HEK293 (cell line): ENCODE measurements around the gene SCG3.

ENCODE experiments used
- CTCF ChIA-PET: fragments of 350-600 bp; formaldehyde crosslinking; extraction: SDS; loops from one replicate; lab custom pipeline; 2021; ENCODE audit warnings: antibody characterized with exemption; lab: Yijun Ruan, JAX
- POLR2A ChIA-PET: fragments of 300-600 bp; formaldehyde crosslinking; extraction: SDS; loops from one replicate; lab custom pipeline; 2020; ENCODE audit warnings: antibody characterized with exemption, inconsistent platforms; lab: Yijun Ruan, JAX
- H3K27ac ChIP-seq: fragments of 200-500 bp; sonication (Bioruptor generic); 2 replicates; pipeline ENCODE4 v1.5.1; 2014; ENCODE audit warnings: low read depth, low read length, control low read depth, inconsistent platforms; ENCODE audit errors: extremely low read depth
- H3K36me3 ChIP-seq, 2 experiments: fragments of 200-500 bp in 1 of 2; sonication (Bioruptor generic) in 1 of 2; 1 replicate in 1 of 2; 2 replicates in 1 of 2; pipeline ENCODE4 v1.5.1; 2014 to 2017; ENCODE audit warnings: inconsistent platforms in 2 of 2, low read length in 2 of 2; ENCODE audit not compliant: control insufficient read depth in 2 of 2, insufficient read depth in 1 of 2
- H3K4me1 ChIP-seq: fragments of 200-500 bp; sonication (Bioruptor generic); 2 replicates; pipeline ENCODE4 v1.5.1; 2014; ENCODE audit warnings: mild to moderate bottlenecking, low read length, inconsistent platforms; ENCODE audit not compliant: control insufficient read depth, insufficient read depth
- H3K4me3 ChIP-seq: 2 replicates; pipeline ENCODE4 v1.5.1; 2011; ENCODE audit warnings: low read depth, mild to moderate bottlenecking, control low read depth, low read length, moderate library complexity
- H3K9me3 ChIP-seq: fragments of 200-500 bp; sonication (Bioruptor generic); 2 replicates; pipeline ENCODE4 v1.5.1; 2014; ENCODE audit warnings: low read depth, low read length, inconsistent platforms; ENCODE audit not compliant: control insufficient read depth, insufficient read depth
- GLIS1 ChIP-seq: fragments of 450-650 bp; formaldehyde crosslinking; IDR thresholded peaks from 2 replicates; pipeline ENCODE4 v1.5.1; 2016; ENCODE audit warnings: missing biosample characterization, missing genetic modification characterization
- GLIS2 ChIP-seq: fragments of 450-650 bp; formaldehyde crosslinking; IDR thresholded peaks from 2 replicates; pipeline ENCODE4 v1.5.1; 2016; ENCODE audit warnings: missing biosample characterization, missing genetic modification characterization
- KLF9 ChIP-seq: fragments of 450-650 bp; formaldehyde crosslinking; IDR thresholded peaks from 2 replicates; pipeline ENCODE4 v1.5.1; 2016; ENCODE audit warnings: missing biosample characterization, missing genetic modification characterization, low read depth
- OSR2 ChIP-seq: fragments of 450-650 bp; formaldehyde crosslinking; IDR thresholded peaks from 2 replicates; pipeline ENCODE4 v1.5.1; 2016; ENCODE audit warnings: missing biosample characterization, missing genetic modification characterization
- SCRT1 ChIP-seq: fragments of 450-650 bp; formaldehyde crosslinking; IDR thresholded peaks from 2 replicates; pipeline ENCODE4 v1.5.1; 2016; ENCODE audit warnings: missing biosample characterization, missing genetic modification characterization, borderline replicate concordance
- SP2 ChIP-seq: fragments of 450-650 bp; formaldehyde crosslinking; IDR thresholded peaks from 2 replicates; pipeline ENCODE4 v1.5.1; 2016; ENCODE audit warnings: missing biosample characterization, missing genetic modification characterization
- ZBTB20 ChIP-seq: fragments of 450-650 bp; formaldehyde crosslinking; IDR thresholded peaks from 2 replicates; pipeline ENCODE4 v1.5.1; 2016; ENCODE audit warnings: missing biosample characterization, missing genetic modification characterization
- ZBTB48 ChIP-seq: fragments of 450-650 bp; formaldehyde crosslinking; IDR thresholded peaks from 2 replicates; pipeline ENCODE4 v1.5.1; 2016; ENCODE audit warnings: missing biosample characterization, missing genetic modification characterization
- ZBTB8A ChIP-seq: fragments of 450-650 bp; formaldehyde crosslinking; IDR thresholded peaks from 2 replicates; pipeline ENCODE4 v1.5.1; 2016; ENCODE audit warnings: missing biosample characterization, missing genetic modification characterization
- ZIC2 ChIP-seq: fragments of 450-650 bp; formaldehyde crosslinking; IDR thresholded peaks from 2 replicates; pipeline ENCODE4 v1.5.1; 2016; ENCODE audit warnings: missing biosample characterization, missing genetic modification characterization
- ZNF112 ChIP-seq: fragments of 450-650 bp; formaldehyde crosslinking; IDR thresholded peaks from 2 replicates; pipeline ENCODE4 v1.5.0; 2017; ENCODE audit warnings: missing biosample characterization, missing genetic modification characterization
- ZNF335 ChIP-seq: fragments of 450-650 bp; formaldehyde crosslinking; conservative IDR thresholded peaks from 2 replicates; pipeline ENCODE4 v1.5.1; 2016; ENCODE audit warnings: missing biosample characterization, missing genetic modification characterization
- ZNF366 ChIP-seq: fragments of 450-650 bp; formaldehyde crosslinking; conservative IDR thresholded peaks from 2 replicates; pipeline ENCODE4 v1.5.1; 2016; ENCODE audit warnings: missing biosample characterization, missing genetic modification characterization
- ZNF394 ChIP-seq: fragments of 450-650 bp; formaldehyde crosslinking; IDR thresholded peaks from 2 replicates; pipeline ENCODE4 v1.5.1; 2016; ENCODE audit warnings: missing biosample characterization, missing genetic modification characterization, mild to moderate bottlenecking, moderate library complexity, borderline replicate concordance
- ZNF48 ChIP-seq: fragments of 450-650 bp; formaldehyde crosslinking; IDR thresholded peaks from 2 replicates; pipeline ENCODE4 v1.5.1; 2016; ENCODE audit warnings: missing biosample characterization, missing genetic modification characterization
- ZNF549 ChIP-seq: fragments of 450-650 bp; IDR thresholded peaks from 2 replicates; pipeline ENCODE4 v1.5.1; 2018; ENCODE audit warnings: missing biosample characterization, missing genetic modification characterization, mild to moderate bottlenecking, inconsistent platforms, moderate library complexity
- ZNF571 ChIP-seq: fragments of 450-650 bp; formaldehyde crosslinking; IDR thresholded peaks from 2 replicates; pipeline ENCODE4 v1.5.0; 2017; ENCODE audit warnings: missing biosample characterization, missing genetic modification characterization
- ZNF600 ChIP-seq: fragments of 450-650 bp; formaldehyde crosslinking; IDR thresholded peaks from 2 replicates; pipeline ENCODE4 v1.5.1; 2016; ENCODE audit warnings: missing biosample characterization, missing genetic modification characterization
- ZNF629 ChIP-seq: fragments of 450-650 bp; formaldehyde crosslinking; IDR thresholded peaks from 2 replicates; pipeline ENCODE4 v1.5.1; 2017; ENCODE audit warnings: missing biosample characterization, missing genetic modification characterization
- ZNF664 ChIP-seq: fragments of 450-650 bp; formaldehyde crosslinking; IDR thresholded peaks from 2 replicates; pipeline ENCODE4 v1.5.1; 2016; ENCODE audit warnings: missing biosample characterization, missing genetic modification characterization
- ZNF843 ChIP-seq: fragments of 450-650 bp; formaldehyde crosslinking; IDR thresholded peaks from 2 replicates; pipeline ENCODE4 v1.5.1; 2016; ENCODE audit warnings: missing biosample characterization, missing genetic modification characterization
- TF ChIP-seq, protein P1 (sequence below): fragments of 450-650 bp; formaldehyde crosslinking; IDR thresholded peaks from 2 replicates; pipeline ENCODE4 v1.5.1; 2017; ENCODE audit warnings: missing biosample characterization, missing genetic modification characterization
- TF ChIP-seq, protein P2 (sequence below): fragments of 450-650 bp; formaldehyde crosslinking; IDR thresholded peaks from 2 replicates; pipeline ENCODE4 v1.5.1; 2017; ENCODE audit warnings: missing biosample characterization, mild to moderate bottlenecking, missing genetic modification characterization, moderate library complexity
- TF ChIP-seq, protein P3 (sequence below): fragments of 450-650 bp; formaldehyde crosslinking; IDR thresholded peaks from 2 replicates; pipeline ENCODE4 v1.5.1; 2016; ENCODE audit warnings: missing biosample characterization, missing genetic modification characterization
- TF ChIP-seq, protein P4 (sequence below): fragments of 450-650 bp; formaldehyde crosslinking; IDR thresholded peaks from 2 replicates; pipeline ENCODE4 v1.5.1; 2016; ENCODE audit warnings: missing biosample characterization, missing genetic modification characterization

The SCG3 gene

DNA sequence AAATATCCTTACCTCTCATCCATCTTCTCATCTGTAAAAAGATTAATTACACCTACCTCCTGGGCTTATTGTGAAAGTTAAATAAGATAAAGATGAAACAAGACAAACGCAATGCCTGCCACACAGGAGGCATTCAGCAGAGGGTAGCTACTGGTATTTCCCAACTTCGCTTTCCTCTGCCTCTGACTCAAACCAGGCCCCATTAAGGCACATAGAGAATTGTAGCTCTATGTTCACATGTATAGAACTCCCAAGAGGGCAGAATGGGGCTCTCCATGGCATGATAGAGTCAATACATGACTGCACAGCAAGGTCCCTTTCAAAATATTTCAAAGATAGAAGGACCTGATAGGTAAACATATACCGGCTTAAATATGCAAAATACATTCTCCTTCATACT, 54.8 kb downstream of the SCG3 start:
- Histone ChIP-seq H3K4me1 (no peaks in the 10 kb centered on the region), H3K9me3 (no peaks in the 10 kb centered on the region), H3K4me3 (no peak overlapping the region), H3K36me3 (no peaks in the 10 kb centered on the region), H3K27ac (no peak overlapping the region)
- ChIA-PET POLR2A (no interaction called here), CTCF (interaction anchor here (1.1 to 1.5 kb wide), 3 partner anchors 18 to 85 kb away, joined by 3 to 5 read pairs (median 4); no protein-coding TSS in a partner anchor)
- no peak for TF ChIP-seq ZNF664 (tag by site-specific recombination)
- TF ChIP-seq ZNF112 (tag by site-specific recombination), result no peak
- no peak for TF ChIP-seq ZNF629 (tag by site-specific recombination)
- TF ChIP-seq, protein P1, sequence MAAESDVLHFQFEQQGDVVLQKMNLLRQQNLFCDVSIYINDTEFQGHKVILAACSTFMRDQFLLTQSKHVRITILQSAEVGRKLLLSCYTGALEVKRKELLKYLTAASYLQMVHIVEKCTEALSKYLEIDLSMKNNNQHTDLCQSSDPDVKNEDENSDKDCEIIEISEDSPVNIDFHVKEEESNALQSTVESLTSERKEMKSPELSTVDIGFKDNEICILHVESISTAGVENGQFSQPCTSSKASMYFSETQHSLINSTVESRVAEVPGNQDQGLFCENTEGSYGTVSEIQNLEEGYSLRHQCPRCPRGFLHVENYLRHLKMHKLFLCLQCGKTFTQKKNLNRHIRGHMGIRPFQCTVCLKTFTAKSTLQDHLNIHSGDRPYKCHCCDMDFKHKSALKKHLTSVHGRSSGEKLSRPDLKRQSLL (tag by site-specific recombination), result peak; percentile 92
- TF ChIP-seq GLIS1 (tag by site-specific recombination), result 0 out of 2 replicates have a peak, but pooled peaks have one; percentile 14

DNA sequence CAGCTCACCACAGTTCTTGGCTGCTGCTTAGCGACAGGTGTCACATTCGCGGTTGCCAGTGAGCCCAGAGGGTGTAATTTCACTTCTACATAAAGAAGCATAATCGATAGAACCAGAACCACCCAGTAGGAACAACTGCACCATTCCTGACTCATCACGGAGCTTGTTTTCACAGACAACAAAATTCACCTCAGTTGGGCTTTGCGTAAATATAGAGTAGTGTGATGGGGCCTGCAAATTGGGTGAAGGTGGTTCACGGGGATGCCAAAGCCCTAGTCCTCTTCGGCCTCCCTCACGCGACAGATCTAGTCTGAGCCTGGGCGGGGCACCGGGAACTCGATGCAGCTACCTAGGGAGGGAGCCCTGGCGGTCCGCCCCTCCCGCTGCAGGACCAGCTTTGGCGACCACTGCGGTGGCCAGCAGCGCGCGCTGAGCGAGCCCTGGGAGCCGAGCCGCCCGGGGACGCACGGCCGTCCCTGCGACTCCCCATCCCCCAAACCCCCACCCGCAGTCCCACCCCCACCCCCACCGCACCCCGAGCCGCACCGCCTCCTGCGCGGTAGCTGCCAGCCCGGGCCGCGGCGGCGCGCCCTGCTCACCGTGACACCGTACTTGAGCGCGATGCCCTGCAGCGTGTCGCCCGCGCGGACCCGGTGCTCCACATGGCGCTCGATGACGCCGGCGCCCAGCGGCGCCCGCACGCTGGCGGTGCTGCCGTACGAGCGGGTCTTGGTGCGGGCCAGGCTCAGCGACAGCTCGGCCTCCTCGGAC, 55.6 kb downstream of the SCG3 start:
- CTCF ChIA-PET, result interaction anchor here (0.5 to 1.5 kb wide), 4 partner anchors 17 to 86 kb away, joined by 3 to 5 read pairs (median 4); no protein-coding TSS in a partner anchor
- no peaks in the 10 kb centered on the region for H3K9me3 ChIP-seq
- peak overlapping the region; percentile 48 for H3K4me3 ChIP-seq
- H3K27ac ChIP-seq, result peak overlapping the region; percentile 63; the same call in 1 of the 2 replicates
- POLR2A ChIA-PET, result interaction anchor here (0.6 kb wide), 1 partner anchor 40 kb away, joined by 4 read pairs; no protein-coding TSS in a partner anchor
- no peaks in the 10 kb centered on the region for H3K4me1 ChIP-seq
- H3K36me3 ChIP-seq, result no peaks in the 10 kb centered on the region
- peak; percentile 69 for TF ChIP-seq GLIS1 (tag by site-specific recombination)
- peak; percentile 60 for TF ChIP-seq ZNF335 (tag by site-specific recombination)
- no peak for TF ChIP-seq ZNF549 (tag by site-specific recombination)
- no peak for TF ChIP-seq ZNF843 (tag by site-specific recombination)
- peak; percentile 86 for TF ChIP-seq ZBTB20
- 0 out of 2 replicates have a peak, but pooled peaks have one; percentile 6 for TF ChIP-seq ZBTB8A (tag by site-specific recombination)
- TF ChIP-seq ZNF600 (tag by site-specific recombination), result 0 out of 2 replicates have a peak, but pooled peaks have one; percentile 42
- TF ChIP-seq ZBTB48, result 0 out of 2 replicates have a peak, but pooled peaks have one; percentile 22
- peak; percentile 44 for TF ChIP-seq SP2 (tag by site-specific recombination)
- peak; percentile 66 for TF ChIP-seq GLIS2 (tag by site-specific recombination)
- TF ChIP-seq, protein P2, sequence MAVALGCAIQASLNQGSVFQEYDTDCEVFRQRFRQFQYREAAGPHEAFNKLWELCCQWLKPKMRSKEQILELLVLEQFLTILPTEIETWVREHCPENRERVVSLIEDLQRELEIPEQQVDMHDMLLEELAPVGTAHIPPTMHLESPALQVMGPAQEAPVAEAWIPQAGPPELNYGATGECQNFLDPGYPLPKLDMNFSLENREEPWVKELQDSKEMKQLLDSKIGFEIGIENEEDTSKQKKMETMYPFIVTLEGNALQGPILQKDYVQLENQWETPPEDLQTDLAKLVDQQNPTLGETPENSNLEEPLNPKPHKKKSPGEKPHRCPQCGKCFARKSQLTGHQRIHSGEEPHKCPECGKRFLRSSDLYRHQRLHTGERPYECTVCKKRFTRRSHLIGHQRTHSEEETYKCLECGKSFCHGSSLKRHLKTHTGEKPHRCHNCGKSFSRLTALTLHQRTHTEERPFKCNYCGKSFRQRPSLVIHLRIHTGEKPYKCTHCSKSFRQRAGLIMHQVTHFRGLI (tag by site-specific recombination), result peak; percentile 79; the same call in 1 of the 2 replicates
- TF ChIP-seq ZIC2, result peak; percentile 55
- TF ChIP-seq OSR2 (tag by site-specific recombination), result peak; percentile 29; the same call in 1 of the 2 replicates
- TF ChIP-seq ZNF571 (tag by site-specific recombination), result no peak
- TF ChIP-seq ZNF48 (tag by site-specific recombination), result no peak
- peak; percentile 65 for TF ChIP-seq SCRT1 (tag by site-specific recombination)
- no peak for TF ChIP-seq ZNF664 (tag by site-specific recombination)
- no peak for TF ChIP-seq ZNF366 (tag by site-specific recombination)
- TF ChIP-seq, protein P3, sequence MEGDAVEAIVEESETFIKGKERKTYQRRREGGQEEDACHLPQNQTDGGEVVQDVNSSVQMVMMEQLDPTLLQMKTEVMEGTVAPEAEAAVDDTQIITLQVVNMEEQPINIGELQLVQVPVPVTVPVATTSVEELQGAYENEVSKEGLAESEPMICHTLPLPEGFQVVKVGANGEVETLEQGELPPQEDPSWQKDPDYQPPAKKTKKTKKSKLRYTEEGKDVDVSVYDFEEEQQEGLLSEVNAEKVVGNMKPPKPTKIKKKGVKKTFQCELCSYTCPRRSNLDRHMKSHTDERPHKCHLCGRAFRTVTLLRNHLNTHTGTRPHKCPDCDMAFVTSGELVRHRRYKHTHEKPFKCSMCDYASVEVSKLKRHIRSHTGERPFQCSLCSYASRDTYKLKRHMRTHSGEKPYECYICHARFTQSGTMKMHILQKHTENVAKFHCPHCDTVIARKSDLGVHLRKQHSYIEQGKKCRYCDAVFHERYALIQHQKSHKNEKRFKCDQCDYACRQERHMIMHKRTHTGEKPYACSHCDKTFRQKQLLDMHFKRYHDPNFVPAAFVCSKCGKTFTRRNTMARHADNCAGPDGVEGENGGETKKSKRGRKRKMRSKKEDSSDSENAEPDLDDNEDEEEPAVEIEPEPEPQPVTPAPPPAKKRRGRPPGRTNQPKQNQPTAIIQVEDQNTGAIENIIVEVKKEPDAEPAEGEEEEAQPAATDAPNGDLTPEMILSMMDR (tag by site-specific recombination), result peak; percentile 41; the same call in 1 of the 2 replicates
- TF ChIP-seq, protein P4, sequence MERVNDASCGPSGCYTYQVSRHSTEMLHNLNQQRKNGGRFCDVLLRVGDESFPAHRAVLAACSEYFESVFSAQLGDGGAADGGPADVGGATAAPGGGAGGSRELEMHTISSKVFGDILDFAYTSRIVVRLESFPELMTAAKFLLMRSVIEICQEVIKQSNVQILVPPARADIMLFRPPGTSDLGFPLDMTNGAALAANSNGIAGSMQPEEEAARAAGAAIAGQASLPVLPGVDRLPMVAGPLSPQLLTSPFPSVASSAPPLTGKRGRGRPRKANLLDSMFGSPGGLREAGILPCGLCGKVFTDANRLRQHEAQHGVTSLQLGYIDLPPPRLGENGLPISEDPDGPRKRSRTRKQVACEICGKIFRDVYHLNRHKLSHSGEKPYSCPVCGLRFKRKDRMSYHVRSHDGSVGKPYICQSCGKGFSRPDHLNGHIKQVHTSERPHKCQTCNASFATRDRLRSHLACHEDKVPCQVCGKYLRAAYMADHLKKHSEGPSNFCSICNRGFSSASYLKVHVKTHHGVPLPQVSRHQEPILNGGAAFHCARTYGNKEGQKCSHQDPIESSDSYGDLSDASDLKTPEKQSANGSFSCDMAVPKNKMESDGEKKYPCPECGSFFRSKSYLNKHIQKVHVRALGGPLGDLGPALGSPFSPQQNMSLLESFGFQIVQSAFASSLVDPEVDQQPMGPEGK (tag by site-specific recombination), result peak; percentile 62
- no peak for TF ChIP-seq ZNF394 (tag by site-specific recombination)
- TF ChIP-seq KLF9, result 0 out of 2 replicates have a peak, but pooled peaks have one; percentile 29
